Superior temporal gyrus (tissue), 1 donor: ENCODE data around the gene ASB15.
"Not testable (repeated sequence)": the region's sequence is repeated elsewhere in the genome, so short reads cannot be mapped to it uniquely, and the experiment has no call there.

Source experiments
- DNase-seq: peaks from one replicate; pipeline ENCODE4 v3.0.0-alpha.2; 2016; ENCODE audit errors: extremely low spot score

Gene ASB15

DNA sequence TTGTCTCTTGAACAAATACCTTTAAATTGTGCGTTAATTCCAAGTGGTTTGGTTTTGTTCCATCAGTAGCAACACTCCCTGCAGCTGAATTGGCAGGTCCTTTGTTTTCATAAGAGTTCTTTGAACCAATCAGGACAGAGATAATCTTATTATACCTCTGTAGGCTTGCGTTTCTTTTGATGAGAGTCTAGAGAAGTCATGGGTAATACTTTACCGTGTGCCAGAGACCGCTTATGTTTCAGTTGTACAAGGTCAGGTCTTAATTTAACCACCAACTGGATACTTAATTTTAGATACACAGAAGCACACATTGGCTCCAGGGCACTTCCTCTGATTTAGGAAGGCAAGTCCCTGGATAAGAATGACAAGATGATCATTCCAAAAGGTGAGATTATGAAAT is at the start of gene ASB15:
Gene ASB15, plus strand, starts transcription at position 292 of the 400 bp plus-strand sequence. CDS start 12,682 bp downstream, outside the sequence.
- no peak for DNase-seq

- not testable (repeated sequence) for DNase-seq
Measured at GRCh38 chr7:123552134-123552533, 49.5 kb upstream of the ASB15 start.

DNA sequence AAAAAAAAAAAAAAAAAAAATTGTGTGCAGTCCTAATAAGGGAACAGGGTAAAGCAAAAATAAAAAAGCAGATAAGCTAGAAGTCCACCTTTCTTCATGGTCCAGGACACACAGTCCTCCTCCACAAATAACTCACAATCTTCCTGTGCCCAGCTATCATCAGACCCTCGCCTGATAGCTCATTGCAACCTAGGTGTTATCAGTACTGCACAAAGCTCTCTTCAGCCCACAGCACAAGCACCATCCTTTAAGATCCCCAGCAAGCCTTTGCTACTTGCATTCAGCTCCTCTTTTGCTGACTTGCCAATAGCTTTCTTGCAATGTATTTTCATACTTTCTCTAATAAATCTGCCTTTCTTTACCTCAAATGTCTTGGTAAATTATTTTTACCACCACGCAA is 49.0 kb upstream of the ASB15 start:
- no peak for DNase-seq

GRCh38 chr7:123553159-123553558 is 48.5 kb upstream of the ASB15 start:
- no peak for DNase-seq

GRCh38 chr7:123555484-123555883 is 46.1 kb upstream of the ASB15 start:
- no peak for DNase-seq

DNA sequence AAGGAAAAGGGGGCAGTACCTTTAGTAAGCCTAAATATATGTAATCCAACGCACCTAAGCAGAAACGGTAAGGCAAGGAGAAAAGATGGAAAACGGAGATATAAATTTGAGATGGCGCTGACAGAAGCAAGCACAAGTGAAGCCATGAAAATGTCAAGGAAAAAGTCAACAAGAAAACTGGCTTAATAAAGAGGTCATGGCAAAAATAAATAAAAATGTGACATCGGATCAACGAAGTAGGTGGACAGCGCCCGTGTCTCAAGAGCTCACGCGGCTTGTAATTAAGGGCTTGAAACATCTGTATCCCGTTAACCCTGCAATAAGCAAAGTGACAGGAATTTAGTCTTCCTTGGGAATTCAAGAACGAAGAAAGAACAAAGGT is 44.6 kb upstream of the ASB15 start:
- no peak for DNase-seq

- DNase-seq = peak; percentile 100
Measured at GRCh38 chr7:123557398-123558288, 44.0 kb upstream of the ASB15 start, which contains the start of gene NDUFA5. NDUFA5 (minus strand) TSS chr7:123557818; CDS start chr7:123557795, 23 bp downstream.

- DNase-seq = no peak
Measured at GRCh38 chr7:123558289-123558874, 43.2 kb upstream of the ASB15 start.

GRCh38 chr7:123562121-123562520 is 39.5 kb upstream of the ASB15 start:
- no peak for DNase-seq

DNA sequence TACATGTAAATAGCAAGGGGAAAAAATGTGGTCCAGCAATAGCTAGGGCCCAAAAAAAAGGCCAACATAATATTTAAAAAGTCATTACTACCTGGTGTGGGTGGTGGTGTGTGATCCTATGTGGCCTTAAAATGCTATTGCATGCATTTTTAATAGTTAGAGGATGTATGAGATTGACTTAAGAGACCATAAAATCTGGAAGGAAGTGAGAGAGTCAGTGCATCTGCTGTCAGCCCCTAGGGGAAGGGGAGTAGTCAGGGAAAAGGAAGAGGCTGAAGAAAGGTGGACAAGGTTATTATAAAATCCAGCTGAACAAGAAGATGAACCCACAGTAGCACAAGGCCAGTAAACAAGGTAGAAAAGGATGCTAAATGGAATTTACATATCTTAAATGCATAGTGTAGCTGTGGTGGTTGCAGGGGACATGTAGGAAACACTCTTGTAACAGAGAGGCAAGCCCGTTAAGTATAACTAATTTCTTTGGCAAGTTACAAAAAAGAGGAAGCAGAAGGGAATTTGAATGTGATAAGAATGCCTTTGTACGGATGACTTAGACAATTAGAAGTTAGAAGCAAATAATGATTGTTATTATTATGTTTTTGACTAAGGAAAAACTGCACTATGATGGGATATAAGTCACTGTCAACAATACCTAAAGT is 32.1 kb upstream of the ASB15 start:
- DNase-seq = no peak

GRCh38 chr7:123570390-123571182 is 31.0 kb upstream of the ASB15 start:
- no peak for DNase-seq

GRCh38 chr7:123571187-123571586 is 30.4 kb upstream of the ASB15 start:
- no peak for DNase-seq

GRCh38 chr7:123571684-123572083 is 29.9 kb upstream of the ASB15 start:
- DNase-seq = no peak

GRCh38 chr7:123573341-123573740 is 28.3 kb upstream of the ASB15 start:
- no peak for DNase-seq

DNA sequence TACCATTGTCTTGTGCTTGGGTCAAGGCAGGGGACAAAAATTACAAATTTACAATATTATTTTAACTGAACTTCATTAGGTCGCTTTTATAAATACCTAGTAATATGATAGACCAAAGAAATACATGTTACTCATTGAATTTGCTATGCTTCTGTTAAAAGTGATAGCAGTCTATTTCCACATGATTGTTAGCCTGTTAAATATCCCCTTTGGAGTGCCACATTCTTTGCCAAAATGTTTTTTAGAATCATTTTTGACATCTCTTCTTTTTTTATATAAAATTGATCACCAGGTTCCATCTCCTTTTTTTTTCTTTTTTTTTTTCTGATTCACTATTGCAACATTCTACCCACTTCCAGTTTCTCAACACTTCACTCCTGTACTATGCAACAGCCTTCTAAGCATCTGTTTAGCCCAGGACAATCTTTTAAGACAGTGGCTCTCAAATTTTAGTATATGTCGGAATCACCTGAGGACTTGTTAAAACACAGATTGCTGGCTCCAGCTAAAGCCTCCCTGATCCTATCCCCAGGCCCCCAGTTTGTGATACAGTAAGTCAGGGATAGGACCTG is 27.6 kb upstream of the ASB15 start:
- no peak for DNase-seq

GRCh38 chr7:123579416-123579815 is 22.2 kb upstream of the ASB15 start:
- no peak for DNase-seq

- DNase-seq = peak; percentile 56
Measured at GRCh38 chr7:123580406-123581161, 21.0 kb upstream of the ASB15 start.

- DNase-seq = no peak
Measured at GRCh38 chr7:123581162-123581459, 20.5 kb upstream of the ASB15 start.

- no peak for DNase-seq
Measured at GRCh38 chr7:123583821-123584220, 17.8 kb upstream of the ASB15 start.

- no peak for DNase-seq
Measured at GRCh38 chr7:123588376-123588775, 13.2 kb upstream of the ASB15 start.

- no peak for DNase-seq
Measured at GRCh38 chr7:123594813-123595241, 6.8 kb upstream of the ASB15 start.
